ENCODE measurements around the gene SPOP. TPM values are rescaled to one million over a fixed set of nuclear protein-coding genes. Genes with fewer than 3 reads are reported as not detected.

The SPOP gene
- total and polyA plus RNA-seq, 9 of the 15 experiments (the other 6 are each of a cell fraction or from before 2014, with no cell fraction given): 34.2 to 65.9 (median 39.7) TPM

DNA sequence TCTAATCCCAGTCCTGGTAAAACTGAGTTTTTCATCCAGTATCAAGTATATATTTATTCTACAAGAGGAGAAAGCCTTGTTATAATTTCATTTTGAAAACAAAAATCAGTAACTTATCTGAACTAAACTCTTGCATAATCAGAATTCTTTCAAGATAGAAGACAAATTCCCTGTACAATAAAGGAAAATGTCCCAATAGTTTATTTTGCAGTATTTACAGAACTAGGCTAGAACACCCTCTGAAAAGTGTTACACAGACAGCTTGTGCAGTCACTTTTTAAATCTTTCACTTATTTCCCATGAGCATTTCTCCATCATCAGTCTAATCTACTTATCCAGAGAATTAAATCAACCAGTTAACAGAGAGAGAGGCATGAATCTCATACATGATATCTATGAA is 48.5 kb downstream of the SPOP start:
- no peak for FAIRE-seq
- ATAC-seq: no peak
- H3K9ac ChIP-seq (ENCODE audit: insufficient read depth in 1 of 2, low read depth in 2 of 2, low read length in 2 of 2): no peak overlapping the region
- no peak for DNase-seq (ENCODE audit: extremely low read depth in 1 of 4, low spot score in 3 of 4)
- no peak overlapping the region for H3K4me3 ChIP-seq
- in situ Hi-C loops (cut with MboI): no loop called here
- H3K27ac ChIP-seq (ENCODE audit: extremely low read depth, low read depth, low read length): no peak overlapping the region
- H3K79me2 ChIP-seq (ENCODE audit: control insufficient read depth, insufficient read depth, low read length): peaks cover 41% of the 10 kb centered on the region; the same call in 2 of the 3 replicates
- intact Hi-C loops (cut with micrococcal nuclease): no loop called here
- no peaks in the 10 kb centered on the region for H3K27me3 ChIP-seq (ENCODE audit: control insufficient read depth in 2 of 2, insufficient read depth in 2 of 2, low read length in 2 of 2)
- H3K9me1 ChIP-seq (ENCODE audit: control insufficient read depth, insufficient read depth, low read length): no peaks in the 10 kb centered on the region
- peaks cover 8% of the 10 kb centered on the region; the same call in 1 of the 3 replicates for H3K36me3 ChIP-seq (ENCODE audit: control insufficient read depth, insufficient read depth, low read length)
- H3K4me1 ChIP-seq (replicated peaks in 1 of 2; ENCODE audit: control insufficient read depth in 2 of 2, insufficient read depth in 2 of 2, low read length in 2 of 2): no peaks in the 10 kb centered on the region
- no peak overlapping the region for H2AFZ ChIP-seq (ENCODE audit: low read depth, low read length)
- H3K9me3 ChIP-seq (replicated peaks; ENCODE audit: control insufficient read depth, insufficient read depth, low read depth, low read length): no peaks in the 10 kb centered on the region
- TF ChIP-seq CEBPG (CRISPR knock-in tag; IDR thresholded peaks at IDR 0.05): no peak
- peak in 1 of 2 experiments; percentile 19; a peak in 1 of 4 replicates for TF ChIP-seq CEBPG (tag; conservative IDR thresholded peaks at IDR 0.05 in 1 of 2, IDR thresholded peaks at IDR 0.05 in 1 of 2)
- TF ChIP-seq, protein P1, sequence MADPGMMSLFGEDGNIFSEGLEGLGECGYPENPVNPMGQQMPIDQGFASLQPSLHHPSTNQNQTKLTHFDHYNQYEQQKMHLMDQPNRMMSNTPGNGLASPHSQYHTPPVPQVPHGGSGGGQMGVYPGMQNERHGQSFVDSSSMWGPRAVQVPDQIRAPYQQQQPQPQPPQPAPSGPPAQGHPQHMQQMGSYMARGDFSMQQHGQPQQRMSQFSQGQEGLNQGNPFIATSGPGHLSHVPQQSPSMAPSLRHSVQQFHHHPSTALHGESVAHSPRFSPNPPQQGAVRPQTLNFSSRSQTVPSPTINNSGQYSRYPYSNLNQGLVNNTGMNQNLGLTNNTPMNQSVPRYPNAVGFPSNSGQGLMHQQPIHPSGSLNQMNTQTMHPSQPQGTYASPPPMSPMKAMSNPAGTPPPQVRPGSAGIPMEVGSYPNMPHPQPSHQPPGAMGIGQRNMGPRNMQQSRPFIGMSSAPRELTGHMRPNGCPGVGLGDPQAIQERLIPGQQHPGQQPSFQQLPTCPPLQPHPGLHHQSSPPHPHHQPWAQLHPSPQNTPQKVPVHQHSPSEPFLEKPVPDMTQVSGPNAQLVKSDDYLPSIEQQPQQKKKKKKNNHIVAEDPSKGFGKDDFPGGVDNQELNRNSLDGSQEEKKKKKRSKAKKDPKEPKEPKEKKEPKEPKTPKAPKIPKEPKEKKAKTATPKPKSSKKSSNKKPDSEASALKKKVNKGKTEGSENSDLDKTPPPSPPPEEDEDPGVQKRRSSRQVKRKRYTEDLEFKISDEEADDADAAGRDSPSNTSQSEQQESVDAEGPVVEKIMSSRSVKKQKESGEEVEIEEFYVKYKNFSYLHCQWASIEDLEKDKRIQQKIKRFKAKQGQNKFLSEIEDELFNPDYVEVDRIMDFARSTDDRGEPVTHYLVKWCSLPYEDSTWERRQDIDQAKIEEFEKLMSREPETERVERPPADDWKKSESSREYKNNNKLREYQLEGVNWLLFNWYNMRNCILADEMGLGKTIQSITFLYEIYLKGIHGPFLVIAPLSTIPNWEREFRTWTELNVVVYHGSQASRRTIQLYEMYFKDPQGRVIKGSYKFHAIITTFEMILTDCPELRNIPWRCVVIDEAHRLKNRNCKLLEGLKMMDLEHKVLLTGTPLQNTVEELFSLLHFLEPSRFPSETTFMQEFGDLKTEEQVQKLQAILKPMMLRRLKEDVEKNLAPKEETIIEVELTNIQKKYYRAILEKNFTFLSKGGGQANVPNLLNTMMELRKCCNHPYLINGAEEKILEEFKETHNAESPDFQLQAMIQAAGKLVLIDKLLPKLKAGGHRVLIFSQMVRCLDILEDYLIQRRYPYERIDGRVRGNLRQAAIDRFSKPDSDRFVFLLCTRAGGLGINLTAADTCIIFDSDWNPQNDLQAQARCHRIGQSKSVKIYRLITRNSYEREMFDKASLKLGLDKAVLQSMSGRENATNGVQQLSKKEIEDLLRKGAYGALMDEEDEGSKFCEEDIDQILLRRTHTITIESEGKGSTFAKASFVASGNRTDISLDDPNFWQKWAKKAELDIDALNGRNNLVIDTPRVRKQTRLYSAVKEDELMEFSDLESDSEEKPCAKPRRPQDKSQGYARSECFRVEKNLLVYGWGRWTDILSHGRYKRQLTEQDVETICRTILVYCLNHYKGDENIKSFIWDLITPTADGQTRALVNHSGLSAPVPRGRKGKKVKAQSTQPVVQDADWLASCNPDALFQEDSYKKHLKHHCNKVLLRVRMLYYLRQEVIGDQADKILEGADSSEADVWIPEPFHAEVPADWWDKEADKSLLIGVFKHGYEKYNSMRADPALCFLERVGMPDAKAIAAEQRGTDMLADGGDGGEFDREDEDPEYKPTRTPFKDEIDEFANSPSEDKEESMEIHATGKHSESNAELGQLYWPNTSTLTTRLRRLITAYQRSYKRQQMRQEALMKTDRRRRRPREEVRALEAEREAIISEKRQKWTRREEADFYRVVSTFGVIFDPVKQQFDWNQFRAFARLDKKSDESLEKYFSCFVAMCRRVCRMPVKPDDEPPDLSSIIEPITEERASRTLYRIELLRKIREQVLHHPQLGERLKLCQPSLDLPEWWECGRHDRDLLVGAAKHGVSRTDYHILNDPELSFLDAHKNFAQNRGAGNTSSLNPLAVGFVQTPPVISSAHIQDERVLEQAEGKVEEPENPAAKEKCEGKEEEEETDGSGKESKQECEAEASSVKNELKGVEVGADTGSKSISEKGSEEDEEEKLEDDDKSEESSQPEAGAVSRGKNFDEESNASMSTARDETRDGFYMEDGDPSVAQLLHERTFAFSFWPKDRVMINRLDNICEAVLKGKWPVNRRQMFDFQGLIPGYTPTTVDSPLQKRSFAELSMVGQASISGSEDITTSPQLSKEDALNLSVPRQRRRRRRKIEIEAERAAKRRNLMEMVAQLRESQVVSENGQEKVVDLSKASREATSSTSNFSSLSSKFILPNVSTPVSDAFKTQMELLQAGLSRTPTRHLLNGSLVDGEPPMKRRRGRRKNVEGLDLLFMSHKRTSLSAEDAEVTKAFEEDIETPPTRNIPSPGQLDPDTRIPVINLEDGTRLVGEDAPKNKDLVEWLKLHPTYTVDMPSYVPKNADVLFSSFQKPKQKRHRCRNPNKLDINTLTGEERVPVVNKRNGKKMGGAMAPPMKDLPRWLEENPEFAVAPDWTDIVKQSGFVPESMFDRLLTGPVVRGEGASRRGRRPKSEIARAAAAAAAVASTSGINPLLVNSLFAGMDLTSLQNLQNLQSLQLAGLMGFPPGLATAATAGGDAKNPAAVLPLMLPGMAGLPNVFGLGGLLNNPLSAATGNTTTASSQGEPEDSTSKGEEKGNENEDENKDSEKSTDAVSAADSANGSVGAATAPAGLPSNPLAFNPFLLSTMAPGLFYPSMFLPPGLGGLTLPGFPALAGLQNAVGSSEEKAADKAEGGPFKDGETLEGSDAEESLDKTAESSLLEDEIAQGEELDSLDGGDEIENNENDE (IDR thresholded peaks at IDR 0.05; ENCODE audit: low read depth, low read length): no peak
- BruUV-seq (replicated peaks): no TSS peak
- no peak overlapping the region for H3K4me2 ChIP-seq (ENCODE audit: insufficient read depth, low read length)
- ChIA-PET POLR2A (interaction anchor here (0.8 kb wide), 1 partner anchor 17 kb away, joined by 3 read pairs; no protein-coding TSS in a partner anchor), CTCF (ENCODE audit: low intra/inter-chr PET ratio) (no interaction called here)
- H4K20me1 ChIP-seq (replicated peaks; ENCODE audit: control insufficient read depth, insufficient read depth, low read length): no peaks in the 10 kb centered on the region
